Fibroblast of upper back skin (primary cell): ENCODE measurements around the gene MYH15.
"Not testable (repeated sequence)": the region's sequence is repeated elsewhere in the genome, so short reads cannot be mapped to it uniquely, and the experiment has no call there.

ENCODE experiments used
- DNase-seq: peaks from one replicate; pipeline ENCODE4 v3.0.0-alpha.2; 2013

MYH15 gene

DNA sequence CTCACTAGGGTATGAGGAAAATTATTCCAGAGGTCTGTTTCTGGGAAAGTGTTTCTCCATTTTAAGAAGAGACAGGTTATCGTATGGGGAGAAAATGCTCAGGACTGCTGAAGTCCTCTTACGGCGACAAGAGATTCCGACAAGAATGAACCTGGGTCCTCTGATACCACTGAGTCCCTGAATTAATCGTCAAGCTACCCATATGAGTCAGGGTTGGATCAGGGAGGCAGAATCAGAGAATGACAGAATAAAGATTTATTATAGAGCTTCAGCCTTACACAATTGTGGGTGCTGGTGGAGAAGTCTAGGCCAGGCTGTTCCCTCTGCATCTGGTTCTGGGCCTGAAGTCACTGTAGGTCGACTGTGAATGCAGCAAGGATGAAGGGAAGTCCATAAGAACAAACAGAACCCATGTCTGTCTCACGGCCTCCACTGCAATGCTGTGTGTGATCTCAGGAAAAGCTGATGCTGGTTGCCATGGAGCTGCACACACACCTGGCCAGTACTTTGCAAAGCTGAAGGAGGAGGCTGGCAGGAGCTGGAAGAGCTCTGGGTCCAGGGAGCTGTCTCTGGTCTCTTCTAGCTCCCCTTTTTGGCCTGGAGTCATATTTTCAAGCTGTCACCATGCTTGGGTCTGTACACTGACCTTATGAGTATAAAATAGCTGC is 130.1 kb downstream of the MYH15 start:
- DNase-seq, result no peak

DNA sequence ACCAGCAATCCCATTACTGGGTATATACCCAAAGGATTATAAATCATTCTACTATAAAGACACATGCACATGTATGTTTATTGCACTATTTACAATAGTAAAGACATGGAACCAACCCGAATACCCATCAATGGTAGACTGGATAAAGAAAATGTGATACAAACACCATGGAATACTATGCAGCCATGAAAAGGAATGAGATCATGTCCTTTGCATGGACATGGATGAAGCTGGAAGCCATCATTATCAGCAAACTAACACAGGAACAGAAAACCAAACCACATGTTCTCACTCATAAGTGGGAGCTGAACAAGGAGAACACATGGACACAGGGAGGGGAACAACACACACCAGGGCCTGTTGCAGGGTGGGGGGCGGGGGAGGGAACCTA is 131.4 kb downstream of the MYH15 start:
- DNase-seq, result not testable (repeated sequence)

DNA sequence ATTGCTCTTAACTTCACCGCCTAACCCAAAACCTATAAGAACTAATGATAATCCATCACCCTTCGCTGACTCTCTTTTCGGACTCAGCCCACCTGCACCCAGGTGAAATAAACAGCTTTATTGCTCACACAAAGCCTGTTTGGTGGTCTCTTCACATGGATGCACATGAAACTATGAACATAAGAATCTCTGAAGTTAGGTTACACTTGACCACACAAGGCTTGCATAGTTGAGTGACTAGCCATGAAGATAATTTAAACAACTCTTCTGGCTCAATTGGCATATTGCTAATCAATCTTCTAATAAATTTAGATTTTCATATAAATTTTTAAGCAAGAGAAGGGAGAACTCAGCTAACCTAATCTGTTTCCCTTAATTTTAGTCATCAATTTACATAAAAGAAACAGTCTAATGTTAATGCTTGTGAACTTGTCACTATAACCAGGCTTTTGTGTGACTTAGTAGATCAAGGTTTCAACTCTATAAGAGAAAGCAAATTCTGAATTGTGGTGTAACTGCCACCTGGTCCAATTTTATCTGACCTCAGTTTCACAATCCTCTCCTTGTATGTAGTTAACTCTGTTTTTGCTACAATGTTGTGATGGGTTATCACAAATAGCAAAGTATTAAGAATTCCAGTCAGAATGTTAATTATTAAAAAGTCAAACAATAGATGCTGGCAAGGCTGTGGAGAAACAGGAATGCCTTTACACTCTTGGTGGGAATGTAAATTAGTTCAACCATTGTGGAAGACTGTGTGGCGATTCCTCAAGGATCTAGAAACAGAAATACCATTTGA is 132.0 kb downstream of the MYH15 start:
- DNase-seq, result no peak

DNA sequence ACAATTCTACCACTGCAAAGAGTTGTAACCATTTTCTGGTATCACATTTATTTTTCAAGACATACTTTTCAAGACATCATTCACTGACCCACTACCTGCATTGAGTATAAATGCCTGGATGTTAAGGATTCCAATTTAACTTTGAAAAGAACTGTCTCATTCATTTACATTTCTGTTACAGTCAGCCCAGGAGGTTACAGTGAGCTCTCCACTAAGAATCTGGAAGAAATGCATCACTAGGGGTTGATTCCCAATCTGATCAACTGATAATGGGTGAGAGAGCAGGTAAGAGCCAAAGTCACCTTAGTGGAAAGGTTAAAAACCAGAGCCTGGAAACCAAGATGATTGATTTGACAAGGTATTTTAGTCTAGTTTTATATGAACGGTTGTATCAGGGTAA is 133.0 kb downstream of the MYH15 start:
- no peak for DNase-seq

DNA sequence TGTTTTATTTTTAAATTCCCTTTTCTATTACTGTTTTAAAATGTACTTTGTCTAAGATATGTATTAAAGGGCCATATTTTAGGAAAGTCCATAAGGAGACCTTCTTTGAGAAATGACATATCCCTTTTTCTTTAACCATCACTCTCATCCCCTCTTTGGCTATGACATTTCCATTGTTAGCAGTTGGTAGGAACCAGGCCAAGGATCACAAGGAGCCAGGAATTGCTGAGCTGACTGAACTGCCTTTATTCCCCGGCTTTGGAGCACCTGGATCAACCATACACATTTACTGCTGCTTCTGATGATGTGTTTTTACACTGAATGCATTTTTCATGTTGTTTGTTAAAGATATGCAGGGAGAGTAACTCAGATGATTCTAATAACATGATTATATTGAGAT is 134.4 kb downstream of the MYH15 start:
- DNase-seq, result no peak

DNA sequence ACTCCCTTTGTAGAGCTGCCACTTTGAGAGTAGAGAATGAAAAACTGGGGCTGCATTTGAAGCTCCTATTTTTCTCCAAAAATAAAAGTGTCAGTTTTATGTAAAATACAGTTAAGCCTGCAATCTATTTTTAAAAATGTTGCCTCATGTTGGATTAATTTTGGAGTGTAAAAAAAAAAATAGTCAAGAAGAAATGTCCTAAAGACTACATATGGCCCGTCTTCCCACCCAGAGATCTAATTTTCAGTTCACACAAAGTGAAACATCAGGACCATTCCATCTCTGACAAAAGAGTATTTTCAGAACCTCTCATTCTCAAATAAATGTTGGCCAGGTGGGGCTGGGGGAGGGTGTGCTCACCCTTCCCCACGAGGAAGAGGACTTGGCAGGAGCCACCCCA is 151.4 kb downstream of the MYH15 start:
- no peak for DNase-seq

DNA sequence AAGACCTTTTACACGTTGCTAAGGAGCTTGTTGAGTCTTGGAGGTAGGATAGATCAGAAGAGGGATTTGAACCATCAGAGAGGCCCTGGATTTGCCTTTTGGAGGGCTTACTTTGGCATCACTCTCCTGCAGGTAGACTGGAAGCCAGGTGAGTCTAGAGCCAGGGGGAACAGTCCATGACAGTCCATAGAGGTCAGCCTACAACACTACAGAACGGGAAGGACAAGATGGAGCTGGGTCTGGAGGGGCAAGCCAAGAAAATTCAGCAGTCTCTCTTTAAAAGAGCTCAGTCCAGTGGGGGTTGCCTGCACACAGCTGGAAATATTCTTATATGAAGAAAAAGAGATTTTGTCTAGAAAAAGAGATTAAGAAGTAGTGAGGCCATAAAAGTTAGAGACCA is 153.4 kb downstream of the MYH15 start:
- no peak for DNase-seq

DNA sequence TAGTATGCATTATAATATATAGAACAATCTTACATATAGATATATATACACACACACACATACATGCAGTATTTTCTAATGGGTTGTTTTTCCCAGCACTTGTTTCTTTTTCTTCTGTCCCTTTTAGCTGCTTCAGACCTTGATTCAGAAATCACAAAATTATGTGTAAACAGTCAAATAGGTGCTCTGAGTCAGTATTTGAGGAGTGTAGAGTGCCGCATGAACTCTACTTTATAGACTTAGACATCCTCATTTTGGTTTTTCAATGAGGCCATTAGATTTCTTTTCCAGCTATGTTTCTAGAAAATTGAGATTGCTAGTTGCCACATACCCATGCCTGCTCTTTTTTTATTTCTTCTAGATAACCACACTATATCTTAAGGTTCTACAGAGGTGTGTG is 155.8 kb downstream of the MYH15 start:
- DNase-seq, result no peak

DNA sequence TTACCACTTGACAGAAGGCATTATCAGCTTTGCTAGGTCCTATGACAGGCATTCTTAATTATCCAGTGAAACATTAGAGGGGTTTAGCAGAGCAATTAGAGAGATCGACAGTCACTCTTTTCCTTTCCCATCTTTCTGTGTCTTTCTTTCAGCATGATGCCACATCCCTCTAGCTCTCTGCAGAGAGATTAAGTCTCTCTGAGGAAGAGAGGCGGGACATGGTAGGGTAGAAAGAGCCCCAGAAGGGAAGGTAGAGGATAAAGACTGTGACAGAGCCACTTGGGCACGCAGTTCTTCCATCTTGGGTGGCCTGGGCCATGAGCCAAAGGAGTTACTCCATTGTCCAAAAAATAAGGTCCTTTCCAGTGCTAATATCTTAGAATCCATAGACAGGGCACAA is 158.2 kb downstream of the MYH15 start:
- DNase-seq, result no peak

DNA sequence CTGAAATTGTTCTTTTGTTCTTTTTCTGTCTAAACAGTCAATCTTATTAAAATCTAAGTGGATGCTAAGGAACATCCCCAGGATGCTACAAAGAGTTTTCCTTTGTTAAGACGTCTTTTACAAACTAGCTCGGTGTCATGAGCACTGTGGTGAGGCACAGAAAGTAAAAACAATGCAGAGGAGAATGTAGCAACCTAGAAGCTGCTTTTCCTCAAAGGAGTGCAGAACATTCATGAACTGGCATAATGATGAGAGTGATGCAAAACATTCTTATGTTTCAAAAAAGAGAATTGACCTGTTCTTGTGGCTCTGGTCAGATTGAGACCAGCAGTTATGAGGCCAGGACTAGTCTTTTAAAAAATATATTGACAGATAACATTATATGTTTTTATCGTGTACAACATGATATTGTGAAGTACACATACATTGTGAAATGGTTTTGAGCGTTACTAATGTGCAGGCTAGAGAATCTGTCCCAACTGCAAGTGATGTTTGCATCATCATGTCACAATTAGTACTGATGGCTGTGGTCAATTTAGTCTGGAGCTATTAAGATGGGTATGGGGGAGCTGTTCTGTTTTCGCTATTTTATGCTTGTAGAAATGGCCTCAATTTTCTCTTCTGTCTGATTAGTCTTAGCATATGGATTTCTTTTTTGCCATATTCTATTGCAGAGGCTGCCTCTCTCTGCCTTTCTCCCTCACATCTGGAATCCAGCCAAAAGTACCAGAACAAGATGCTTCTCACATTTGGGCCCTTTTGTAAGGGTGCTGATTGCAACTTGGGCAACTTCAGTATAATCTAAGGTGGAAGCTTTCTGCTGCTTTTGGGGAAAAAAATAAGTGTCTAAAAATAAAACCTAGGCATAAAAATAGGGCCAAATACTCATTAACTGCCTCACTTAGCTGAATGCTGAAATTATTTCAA is 163.8 kb downstream of the MYH15 start:
- DNase-seq, result no peak

DNA sequence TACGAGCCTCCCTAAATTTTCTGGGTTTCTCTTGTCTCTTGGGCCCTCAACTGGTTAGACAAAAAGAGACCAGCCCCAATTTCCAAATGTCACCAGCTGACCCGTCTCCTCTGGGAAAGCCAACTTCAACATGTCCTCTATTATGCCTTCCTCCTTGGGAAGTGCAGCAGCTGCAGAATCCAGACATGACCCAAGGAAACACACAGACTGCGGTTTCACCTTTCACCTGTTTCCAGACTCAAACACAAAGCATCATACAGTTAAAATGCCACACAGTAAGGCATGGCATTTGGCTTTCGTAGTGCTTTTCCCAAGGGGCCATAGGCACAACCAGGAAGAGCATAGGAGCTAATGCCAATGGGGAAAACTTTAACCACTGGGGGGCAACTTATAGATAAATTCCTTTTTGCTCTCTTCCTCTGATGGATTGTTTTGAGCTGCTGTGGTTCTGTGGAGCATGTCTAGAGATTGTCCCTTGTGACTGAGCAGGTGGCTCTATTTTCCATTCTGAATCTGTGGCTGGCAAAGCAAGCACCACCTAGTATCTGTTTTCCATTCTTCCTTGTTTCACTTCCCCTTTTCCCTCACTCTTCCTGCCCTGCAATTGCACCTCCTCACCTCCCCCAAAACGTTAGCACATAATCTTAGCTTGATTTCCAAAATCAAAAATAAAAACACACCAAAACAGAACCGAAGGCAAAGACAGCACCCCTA is 164.7 kb downstream of the MYH15 start:
- no peak for DNase-seq

DNA sequence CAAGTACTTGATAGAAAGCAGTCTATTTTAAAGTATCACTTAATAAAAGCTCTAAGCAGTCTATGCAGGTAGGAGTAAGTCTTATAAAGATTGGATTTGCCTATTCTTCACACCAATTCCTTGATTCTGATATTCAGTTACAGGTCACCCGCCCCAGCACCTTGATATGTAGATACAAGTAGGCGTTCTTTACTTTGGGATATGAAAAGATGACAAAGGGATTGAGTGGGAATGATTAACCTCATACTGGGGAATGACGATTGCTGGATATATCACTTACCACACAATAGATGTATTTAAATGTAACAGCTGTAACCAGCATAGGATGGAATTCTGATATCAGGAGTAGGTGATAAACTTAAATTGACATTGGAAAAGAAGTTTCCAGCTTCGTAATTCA is 166.9 kb downstream of the MYH15 start:
- DNase-seq, result no peak

DNA sequence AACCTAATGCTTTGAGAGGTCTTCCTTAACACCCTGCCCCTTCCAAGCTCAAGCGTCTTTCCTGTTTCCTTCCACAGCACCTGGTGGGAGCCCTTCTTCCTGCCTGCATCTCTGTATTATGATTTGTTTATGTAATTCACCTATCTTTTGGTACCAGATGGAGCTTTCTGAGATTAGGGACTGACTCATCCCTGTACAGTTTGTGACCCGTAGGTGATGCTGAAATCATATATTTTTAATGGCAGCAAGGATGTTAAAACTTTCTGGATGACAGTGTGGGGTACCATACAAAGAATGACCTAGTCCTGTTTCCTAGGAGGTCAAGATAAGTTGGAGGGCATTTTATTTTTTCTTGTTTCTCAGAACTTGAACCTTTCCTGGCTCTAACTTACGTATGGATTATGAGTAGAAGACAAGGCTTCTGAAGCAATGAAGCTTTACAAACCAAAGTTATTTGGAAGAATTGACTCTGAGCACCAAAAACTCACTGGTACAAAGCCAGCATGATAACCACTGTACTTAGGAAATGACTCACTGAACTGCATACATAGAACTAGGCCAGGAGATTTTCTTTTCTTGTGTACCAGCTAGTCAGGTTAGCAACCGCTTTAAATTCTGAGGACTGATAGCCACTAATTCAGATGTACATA is 167.4 kb downstream of the MYH15 start:
- DNase-seq, result peak; percentile 47

DNA sequence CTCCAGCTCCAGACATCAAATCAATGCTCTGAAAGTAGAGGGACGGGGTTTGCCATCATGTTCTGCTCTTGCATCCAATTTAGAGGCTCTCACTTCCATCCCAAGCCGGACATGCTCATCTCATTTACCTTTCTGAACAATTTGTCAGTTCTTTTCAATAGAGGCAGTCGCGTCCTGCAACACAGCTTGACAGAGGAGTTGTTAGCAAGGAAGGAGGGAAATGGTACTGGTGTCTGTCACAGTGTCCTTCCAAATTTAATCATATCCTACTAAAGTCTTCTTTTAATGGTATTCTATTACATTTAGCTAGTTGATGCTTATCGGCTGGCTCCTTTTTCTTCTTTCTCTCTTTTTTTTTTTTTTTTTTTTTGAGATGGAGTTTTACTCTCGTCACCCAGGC is 168.5 kb downstream of the MYH15 start:
- no peak for DNase-seq

DNA sequence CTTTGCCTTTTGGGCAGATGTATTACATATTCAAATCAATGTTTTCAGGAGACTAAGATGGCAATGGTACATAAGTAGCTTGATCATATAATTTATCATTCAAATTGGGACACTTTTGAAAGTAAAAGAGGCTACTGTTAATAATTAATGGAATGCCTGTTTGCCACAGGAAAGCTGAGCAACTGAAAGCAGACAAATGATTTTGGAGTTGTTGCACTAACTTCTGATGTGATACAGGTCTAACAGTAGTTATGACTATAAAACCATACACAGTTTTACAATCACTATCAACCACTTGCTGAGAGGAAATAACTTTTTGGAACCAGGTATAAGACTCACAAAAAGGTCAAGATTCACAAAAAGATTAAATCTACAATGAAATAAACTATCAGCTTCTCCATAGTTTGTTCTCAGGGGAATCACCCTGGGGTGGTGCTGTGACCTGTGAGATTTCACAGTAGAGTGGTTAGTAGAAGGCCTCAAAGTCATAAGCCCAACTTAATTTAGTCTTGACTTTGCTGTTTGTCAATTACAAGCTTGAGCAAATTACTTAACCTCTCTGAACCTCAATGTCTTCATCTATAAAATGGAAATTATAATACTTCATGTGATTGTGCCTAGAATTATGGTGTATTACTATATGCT is 171.4 kb downstream of the MYH15 start:
- DNase-seq, result no peak

DNA sequence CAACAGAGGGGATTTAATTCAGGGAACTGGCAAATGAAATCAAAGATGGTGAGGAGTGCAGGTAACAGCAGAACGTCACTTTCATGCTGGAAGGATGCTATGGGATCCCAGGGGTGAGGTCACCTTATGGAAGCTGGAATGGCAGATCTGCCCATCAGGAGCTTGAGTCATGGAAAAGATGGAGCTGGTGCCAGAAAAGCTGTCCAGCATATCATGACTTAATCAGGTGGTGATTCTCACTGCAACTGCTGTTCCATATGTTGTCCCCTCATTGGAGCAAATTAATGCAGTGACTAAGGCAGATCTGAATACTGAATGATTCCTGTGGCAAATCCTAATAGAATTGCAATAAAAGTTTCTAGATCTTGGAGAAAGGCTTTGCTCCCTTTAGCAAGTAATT is 175.7 kb downstream of the MYH15 start:
- peak; percentile 28 for DNase-seq

DNA sequence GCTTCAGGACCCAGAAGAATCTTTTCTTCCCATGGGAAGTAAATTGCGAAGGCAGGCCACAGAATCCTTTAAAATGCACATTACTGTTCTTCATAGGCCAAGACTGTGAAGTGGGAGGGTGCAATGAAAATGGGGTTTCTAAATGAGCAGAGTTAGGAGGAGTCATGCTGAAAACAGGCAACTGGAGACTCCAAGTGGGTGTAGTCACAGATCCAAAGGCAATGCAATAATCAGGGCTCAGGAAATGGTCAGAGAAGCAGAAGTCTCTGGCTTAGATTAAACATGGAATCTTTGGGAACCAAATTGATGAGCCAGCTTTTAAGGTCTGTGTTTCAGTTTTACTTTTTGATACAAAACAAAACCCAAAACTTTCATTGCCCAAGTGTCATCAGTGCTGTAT is 176.4 kb downstream of the MYH15 start:
- DNase-seq, result no peak

DNA sequence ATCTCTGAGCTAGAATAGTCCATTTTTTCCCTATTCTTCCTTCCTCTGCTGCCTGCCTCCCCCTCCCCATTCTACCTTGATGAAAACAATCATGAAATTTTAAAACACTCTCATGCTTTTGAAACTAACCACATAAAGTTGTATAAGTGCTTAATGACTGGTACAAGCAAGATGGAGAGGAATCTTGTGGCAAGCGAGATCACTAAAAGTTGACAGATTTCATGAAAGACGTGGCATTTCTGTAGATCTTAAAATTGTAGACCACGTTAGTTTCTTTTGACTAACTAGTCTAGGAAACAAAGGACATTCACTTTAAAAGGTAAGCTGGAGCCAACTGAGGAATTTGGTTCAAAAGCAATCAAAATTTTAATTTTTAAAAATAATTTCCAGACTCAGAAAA is 178.6 kb downstream of the MYH15 start:
- no peak for DNase-seq
